HepG2 (cell line): ENCODE data around the gene TMEM256. TPM values are rescaled to one million over a fixed set of nuclear protein-coding genes. Genes with fewer than 3 reads are reported as not detected.

Experiments
- ARID3A ChIP-seq: IDR thresholded peaks from 2 replicates; pipeline ENCODE4 v1.6.1; 2012; ENCODE audit warnings: low read depth, low read length, improper control_type of control experiment
- FOXC1 ChIP-seq: sonication (generic); formaldehyde crosslinking; IDR thresholded peaks from 2 replicates; pipeline ENCODE4 v1.8.0; 2022; ENCODE audit warnings: mild to moderate bottlenecking, missing genetic modification reagents, borderline replicate concordance
- FOXK1 ChIP-seq: sonication (generic); formaldehyde crosslinking; IDR thresholded peaks from 2 replicates; pipeline ENCODE4 v1.4.0; 2020; ENCODE audit warnings: low read depth, missing genetic modification reagents, borderline replicate concordance
- MAFF ChIP-seq: IDR thresholded peaks from 2 replicates; pipeline ENCODE4 v1.6.1; 2011; ENCODE audit warnings: low read depth, low read length, improper control_type of control experiment
- MLLT10 ChIP-seq: sonication (generic); formaldehyde crosslinking; IDR thresholded peaks from 2 replicates; pipeline ENCODE4 v1.4.0; 2020; ENCODE audit warnings: missing genetic modification reagents
- MXD3 ChIP-seq: IDR thresholded peaks from 2 replicates; pipeline ENCODE4 v1.6.1; 2016; ENCODE audit warnings: mild to moderate bottlenecking, missing biosample characterization, missing genetic modification reagents
- MXI1 ChIP-seq: IDR thresholded peaks from 3 replicates; pipeline ENCODE4 v1.6.1; 2012; ENCODE audit warnings: low read depth, low read length, inconsistent platforms, borderline replicate concordance
- REXO4 ChIP-seq: sonication (generic); formaldehyde crosslinking; IDR thresholded peaks from 2 replicates; pipeline ENCODE4 v1.8.0; 2022; ENCODE audit warnings: missing genetic modification reagents, mild to moderate bottlenecking, borderline replicate concordance
- SNRNP70 ChIP-seq: fragments of 200-400 bp; formaldehyde crosslinking; IDR thresholded peaks from 2 replicates; pipeline ENCODE4 v1.6.1; 2017; ENCODE audit warnings: mild to moderate bottlenecking, low read depth, low read length, moderate library complexity
- TRAFD1 ChIP-seq: sonication (generic); formaldehyde crosslinking; IDR thresholded peaks from 2 replicates; pipeline ENCODE4 v1.5.1; 2020; ENCODE audit warnings: missing genetic modification reagents, mild to moderate bottlenecking, borderline replicate concordance
- ZBTB1 ChIP-seq: sonication (generic); formaldehyde crosslinking; IDR thresholded peaks from 2 replicates; pipeline ENCODE4 v1.4.0; 2020; ENCODE audit warnings: missing genetic modification reagents, borderline replicate concordance
- ZBTB26 ChIP-seq: IDR thresholded peaks from 2 replicates; pipeline ENCODE4 v1.6.1; 2016; ENCODE audit warnings: missing compliant biosample characterization, missing genetic modification reagents, borderline replicate concordance
- ZNF24 ChIP-seq: fragments of 450-650 bp; IDR thresholded peaks from 2 replicates; pipeline ENCODE4 v1.6.1; 2017; ENCODE audit warnings: antibody characterized with exemption, mild to moderate bottlenecking
- ZNF333 ChIP-seq: sonication (generic); formaldehyde crosslinking; IDR thresholded peaks from 2 replicates; pipeline ENCODE4 v1.4.0; 2020; ENCODE audit warnings: mild to moderate bottlenecking, missing genetic modification reagents, borderline replicate concordance
- ZNF468 ChIP-seq: sonication (generic); formaldehyde crosslinking; IDR thresholded peaks from 2 replicates; pipeline ENCODE4 v1.8.0; 2022; ENCODE audit warnings: mild to moderate bottlenecking, moderate library complexity, missing genetic modification reagents
- ZNF512B ChIP-seq: sonication (generic); formaldehyde crosslinking; IDR thresholded peaks from 2 replicates; pipeline ENCODE4 v1.5.1; 2020; ENCODE audit warnings: missing genetic modification reagents, mild to moderate bottlenecking, borderline replicate concordance
- ZNF543 ChIP-seq: sonication (generic); formaldehyde crosslinking; IDR thresholded peaks from 2 replicates; pipeline ENCODE4 v1.4.0; 2020; ENCODE audit warnings: mild to moderate bottlenecking, missing genetic modification reagents
- ZNF577 ChIP-seq: sonication (generic); formaldehyde crosslinking; IDR thresholded peaks from 2 replicates; pipeline ENCODE4 v1.4.0; 2020; ENCODE audit warnings: mild to moderate bottlenecking, low read depth, missing genetic modification reagents, borderline replicate concordance
- ZNF891 ChIP-seq: sonication (generic); formaldehyde crosslinking; IDR thresholded peaks from 2 replicates; pipeline ENCODE4 v1.5.0; 2020; ENCODE audit warnings: mild to moderate bottlenecking, missing genetic modification reagents
- polyA plus RNA-seq, 8 experiments: library from polyadenylated mRNA; depleted of rRNA in 3 of 8; stranded (reverse) in 7 of 8; unstranded in 1 of 8; fragments of >200 nt; fragmentation: Illumina TruSeq in 4 of 8; extraction: Trizol in 4 of 8; gene quantifications; 2 replicates each; pipeline versions ENCODE4 v1.2.1 to v1.2.3, GENCODE V29; 2011 to 2016; ENCODE audit warnings: low read depth in 4 of 8, missing spikeins in 1 of 8, mixed read lengths in 1 of 8; ENCODE audit not compliant: insufficient read depth in 1 of 8
- total RNA-seq, 5 experiments: library from RNA; depleted of rRNA; stranded (reverse); fragments of >200 nt; fragmentation: Illumina TruSeq; extraction: Trizol; gene quantifications; 2 replicates each; pipeline ENCODE4 v1.2.3, GENCODE V29; 2016; ENCODE audit warnings: low read depth in 1 of 5

TMEM256 gene
- total and polyA plus RNA-seq, 2 of the 13 experiments (the other 11 are each of a cell fraction or from before 2014, with no cell fraction given) = 231 to 252 TPM

- TF ChIP-seq TRAFD1 (CRISPR knock-in tag) (no peak), ZNF512B (CRISPR knock-in tag) (no peak), MAFF (no peak), ZNF24 (no peak), ARID3A (no peak), SNRNP70 (no peak), ZNF891 (no peak), MXI1 (0 out of 3 replicates have a peak, but pooled peaks have one; percentile 26), ZNF577 (no peak), ZNF543 (CRISPR knock-in tag) (peak; percentile 44), FOXC1 (no peak; the same call in 1 of the 2 replicates), ZNF333 (CRISPR knock-in tag) (peak; percentile 77; the same call in 1 of the 2 replicates), FOXK1 (CRISPR knock-in tag) (no peak), ZNF468 (no peak), ZBTB1 (CRISPR knock-in tag) (no peak), ZBTB26 (CRISPR knock-in tag) (no peak; the same call in 1 of the 2 replicates), REXO4 (no peak), MXD3 (CRISPR knock-in tag) (no peak; the same call in 1 of the 2 replicates), MLLT10 (CRISPR knock-in tag) (no peak)
Observed at GRCh38 chr17:7444682-7445618, 41.1 kb upstream of the TMEM256 start, which contains the start of gene CHRNB1 (continued).
